Measurements from ENCODE around the gene METAP2. TPM values are rescaled to one million over a fixed set of nuclear protein-coding genes. Genes with fewer than 3 reads are reported as not detected.

METAP2 gene
- total RNA-seq, 2 experiments from 2014 or later: 67.7 to 69.4 TPM

- no peaks in the 10 kb centered on the region for H3K4me1 Mint-ChIP-seq (ENCODE audit: low read depth)
- H3K36me3 Mint-ChIP-seq (ENCODE audit: low read depth): peaks cover 52% of the 10 kb centered on the region
- H3K4me3 Mint-ChIP-seq: no peak overlapping the region
- H3K9me3 Mint-ChIP-seq (ENCODE audit: insufficient read depth): no peaks in the 10 kb centered on the region
- no peaks in the 10 kb centered on the region for H3K27me3 Mint-ChIP-seq (ENCODE audit: low read depth)
- POLR2A ChIA-PET: no interaction called here
- ATAC-seq (no peak), DNase-seq (no peak)
- CTCF ChIA-PET: no interaction called here
- no peak overlapping the region for H3K27ac Mint-ChIP-seq
Measured at GRCh38 chr12:95516757-95517156, 42.8 kb downstream of the METAP2 start.

- CTCF ChIA-PET: no interaction called here
- no peak overlapping the region for H3K27ac Mint-ChIP-seq
- H3K4me3 Mint-ChIP-seq: no peak overlapping the region
- no peaks in the 10 kb centered on the region for H3K9me3 Mint-ChIP-seq (ENCODE audit: insufficient read depth)
- H3K4me1 Mint-ChIP-seq (ENCODE audit: low read depth): no peaks in the 10 kb centered on the region
- peaks cover 52% of the 10 kb centered on the region for H3K36me3 Mint-ChIP-seq (ENCODE audit: low read depth)
- no peaks in the 10 kb centered on the region for H3K27me3 Mint-ChIP-seq (ENCODE audit: low read depth)
- DNase-seq (no peak), ATAC-seq (no peak)
- POLR2A ChIA-PET: no interaction called here
Measured at GRCh38 chr12:95517246-95517645, 43.3 kb downstream of the METAP2 start.

- ChIA-PET CTCF (no interaction called here), POLR2A (no interaction called here)
- no peak overlapping the region for H3K27ac Mint-ChIP-seq
- ATAC-seq: no peak
- no peaks in the 10 kb centered on the region for H3K4me1 Mint-ChIP-seq (ENCODE audit: low read depth)
- no peaks in the 10 kb centered on the region for H3K27me3 Mint-ChIP-seq (ENCODE audit: low read depth)
- no peak overlapping the region for H3K4me3 Mint-ChIP-seq
- H3K36me3 Mint-ChIP-seq (ENCODE audit: low read depth): peaks cover 39% of the 10 kb centered on the region
- no peaks in the 10 kb centered on the region for H3K9me3 Mint-ChIP-seq (ENCODE audit: insufficient read depth)
- DNase-seq: no peak
Measured at GRCh38 chr12:95518944-95519343, 45.0 kb downstream of the METAP2 start.

- CTCF ChIA-PET: no interaction called here
- no peaks in the 10 kb centered on the region for H3K9me3 Mint-ChIP-seq (ENCODE audit: insufficient read depth)
- H3K4me1 Mint-ChIP-seq (ENCODE audit: low read depth): no peaks in the 10 kb centered on the region
- H3K4me3 Mint-ChIP-seq: no peak overlapping the region
- H3K36me3 Mint-ChIP-seq (ENCODE audit: low read depth): peaks cover 29% of the 10 kb centered on the region
- no peak for ATAC-seq
- POLR2A ChIA-PET: no interaction called here
- H3K27ac Mint-ChIP-seq: no peak overlapping the region
- DNase-seq: no peak
- no peaks in the 10 kb centered on the region for H3K27me3 Mint-ChIP-seq (ENCODE audit: low read depth)
Measured at GRCh38 chr12:95520816-95521215, 46.9 kb downstream of the METAP2 start.

GRCh38 chr12:95522692-95523091 is 48.7 kb downstream of the METAP2 start:
- CTCF ChIA-PET: interaction anchor here (1.3 kb wide), 1 partner anchor 12 kb away, joined by 6 read pairs; no protein-coding TSS in a partner anchor
- no peak for ATAC-seq
- Mint-ChIP-seq H3K27me3 (ENCODE audit: low read depth) (no peaks in the 10 kb centered on the region), H3K27ac (no peak overlapping the region), H3K4me3 (no peak overlapping the region), H3K36me3 (ENCODE audit: low read depth) (peaks cover 21% of the 10 kb centered on the region), H3K4me1 (ENCODE audit: low read depth) (no peaks in the 10 kb centered on the region), H3K9me3 (ENCODE audit: insufficient read depth) (no peaks in the 10 kb centered on the region)
- no peak for DNase-seq
- POLR2A ChIA-PET: no interaction called here

- no peaks in the 10 kb centered on the region for H3K4me1 Mint-ChIP-seq (ENCODE audit: low read depth)
- POLR2A ChIA-PET: no interaction called here
- DNase-seq: no peak
- H3K4me3 Mint-ChIP-seq: no peak overlapping the region
- no peak overlapping the region for H3K27ac Mint-ChIP-seq
- no peak for ATAC-seq
- H3K27me3 Mint-ChIP-seq (ENCODE audit: low read depth): no peaks in the 10 kb centered on the region
- CTCF ChIA-PET: interaction anchor here (0.9 to 2.4 kb wide), 3 partner anchors 10 to 411 kb away, joined by 3 to 10 read pairs (median 5); no protein-coding TSS in a partner anchor
- peaks cover 10% of the 10 kb centered on the region for H3K36me3 Mint-ChIP-seq (ENCODE audit: low read depth)
- H3K9me3 Mint-ChIP-seq (ENCODE audit: insufficient read depth): no peaks in the 10 kb centered on the region
Measured at GRCh38 chr12:95528431-95528830, 54.5 kb downstream of the METAP2 start.

- ChIA-PET CTCF (interaction anchor here (2.0 to 2.4 kb wide), 2 partner anchors 9 to 413 kb away, joined by 5 to 10 read pairs; no protein-coding TSS in a partner anchor), POLR2A (no interaction called here)
- no peak for ATAC-seq
Measured at GRCh38 chr12:95529693-95530225, 55.8 kb downstream of the METAP2 start.

GRCh38 chr12:95532851-95533250 is 58.9 kb downstream of the METAP2 start:
- ATAC-seq (no peak), DNase-seq (no peak)
- Mint-ChIP-seq H3K27me3 (ENCODE audit: low read depth) (no peaks in the 10 kb centered on the region), H3K4me3 (no peak overlapping the region), H3K27ac (no peak overlapping the region), H3K4me1 (ENCODE audit: low read depth) (peaks cover 2% of the 10 kb centered on the region), H3K36me3 (ENCODE audit: low read depth) (peaks cover 14% of the 10 kb centered on the region), H3K9me3 (ENCODE audit: insufficient read depth) (no peaks in the 10 kb centered on the region)
- ChIA-PET CTCF (interaction anchor here (1.2 kb wide), 1 partner anchor 9 kb away, joined by 3 read pairs; no protein-coding TSS in a partner anchor), POLR2A (no interaction called here)

More at GRCh38 chr12:95529693-95530225, 55.8 kb downstream of the METAP2 start:
- H3K27me3 Mint-ChIP-seq (ENCODE audit: low read depth): no peaks in the 10 kb centered on the region
- H3K4me3 Mint-ChIP-seq: no peak overlapping the region
- DNase-seq: no peak
- H3K36me3 Mint-ChIP-seq (ENCODE audit: low read depth): peaks cover 14% of the 10 kb centered on the region
- H3K4me1 Mint-ChIP-seq (ENCODE audit: low read depth): peaks cover 2% of the 10 kb centered on the region
- H3K9me3 Mint-ChIP-seq (ENCODE audit: insufficient read depth): no peaks in the 10 kb centered on the region
- no peak overlapping the region for H3K27ac Mint-ChIP-seq

- ChIA-PET POLR2A (interaction anchor here (1.0 kb wide), 1 partner anchor 14 kb away, joined by 4 read pairs; no protein-coding TSS in a partner anchor), CTCF (interaction anchor here (0.6 to 2.6 kb wide), 31 partner anchors 9 to 982 kb away, joined by 3 to 35 read pairs (median 4); partner anchors contain the start of genes FGD6, METAP2, NDUFA12 and USP44)
- peaks cover 14% of the 10 kb centered on the region for H3K36me3 Mint-ChIP-seq (ENCODE audit: low read depth)
- no peaks in the 10 kb centered on the region for H3K9me3 Mint-ChIP-seq (ENCODE audit: insufficient read depth)
- H3K27me3 Mint-ChIP-seq (ENCODE audit: low read depth): no peaks in the 10 kb centered on the region
- H3K27ac Mint-ChIP-seq: no peak overlapping the region
- no peak for DNase-seq
- H3K4me3 Mint-ChIP-seq: no peak overlapping the region
- no peak for ATAC-seq
- peaks cover 2% of the 10 kb centered on the region for H3K4me1 Mint-ChIP-seq (ENCODE audit: low read depth)
Measured at GRCh38 chr12:95533985-95534384, 60.0 kb downstream of the METAP2 start.

- CTCF ChIA-PET: interaction anchor here (1.0 to 1.8 kb wide), 3 partner anchors 9 to 464 kb away, joined by 5 read pairs; partner anchors contain the start of gene NR2C1
- POLR2A ChIA-PET: no interaction called here
Measured at GRCh38 chr12:95538006-95538405, 64.1 kb downstream of the METAP2 start.

GRCh38 chr12:95538656-95539055 is 64.7 kb downstream of the METAP2 start:
- peaks cover 4% of the 10 kb centered on the region for H3K36me3 Mint-ChIP-seq (ENCODE audit: low read depth)
- ChIA-PET CTCF (interaction anchor here (1.0 to 1.8 kb wide), 5 partner anchors 9 to 465 kb away, joined by 3 to 5 read pairs (median 5); partner anchors contain the start of genes FGD6, NR2C1 and VEZT), POLR2A (interaction anchor here (0.6 kb wide), 1 partner anchor 1733 kb away, joined by 3 read pairs; no protein-coding TSS in a partner anchor)
- H3K4me1 Mint-ChIP-seq (ENCODE audit: low read depth): peaks cover 2% of the 10 kb centered on the region
- no peaks in the 10 kb centered on the region for H3K9me3 Mint-ChIP-seq (ENCODE audit: insufficient read depth)
- no peak overlapping the region for H3K27ac Mint-ChIP-seq
- no peak for DNase-seq
- H3K4me3 Mint-ChIP-seq: no peak overlapping the region
- H3K27me3 Mint-ChIP-seq (ENCODE audit: low read depth): no peaks in the 10 kb centered on the region
- ATAC-seq: no peak

More at GRCh38 chr12:95538006-95538405, 64.1 kb downstream of the METAP2 start:
- Mint-ChIP-seq H3K36me3 (ENCODE audit: low read depth) (peaks cover 8% of the 10 kb centered on the region), H3K27me3 (ENCODE audit: low read depth) (no peaks in the 10 kb centered on the region), H3K9me3 (ENCODE audit: insufficient read depth) (no peaks in the 10 kb centered on the region), H3K27ac (no peak overlapping the region), H3K4me1 (ENCODE audit: low read depth) (peaks cover 2% of the 10 kb centered on the region), H3K4me3 (no peak overlapping the region)
- ATAC-seq (no peak), DNase-seq (no peak)

- DNase-seq (no peak), ATAC-seq (no peak)
- H3K4me1 Mint-ChIP-seq (ENCODE audit: low read depth): peaks cover 5% of the 10 kb centered on the region
- no peak overlapping the region for H3K27ac Mint-ChIP-seq
- no peak overlapping the region for H3K4me3 Mint-ChIP-seq
- H3K36me3 Mint-ChIP-seq (ENCODE audit: low read depth): no peaks in the 10 kb centered on the region
- H3K9me3 Mint-ChIP-seq (ENCODE audit: insufficient read depth): no peaks in the 10 kb centered on the region
- H3K27me3 Mint-ChIP-seq (ENCODE audit: low read depth): peaks cover 1% of the 10 kb centered on the region
- ChIA-PET POLR2A (no interaction called here), CTCF (no interaction called here)
Measured at GRCh38 chr12:95541436-95541835, 67.5 kb downstream of the METAP2 start.
